OCI-LY3 (cell line): ENCODE measurements around the gene CRTC1.

ENCODE experiments used
- H2AFZ ChIP-seq: fragments of 200-600, 300-600 bp; shearing (Covaris generic); 2 replicates; pipeline ENCODE4 v1.6.0; 2014; ENCODE audit warnings: antibody characterized with exemption, low read depth, low read length
- H3K27ac ChIP-seq: fragments of 200-600, 300-600 bp; sonication (generic); 2 replicates; pipeline ENCODE4 v1.5.1; 2014; ENCODE audit warnings: mild to moderate bottlenecking, low read length, moderate library complexity, mixed read lengths
- H3K27me3 ChIP-seq: fragments of 200-600, 300-600 bp; sonication (generic); 2 replicates; pipeline ENCODE4 v1.6.1; 2014; ENCODE audit warnings: low read depth, low read length, mixed read lengths
- H3K36me3 ChIP-seq: fragments of 200-600, 300-600 bp; sonication (generic); replicated peaks from 2 replicates; pipeline ENCODE3; 2014; ENCODE audit warnings: low read depth, low read length, mixed read lengths
- H3K4me1 ChIP-seq: fragments of 300-600, 200-600 bp; sonication (generic); 2 replicates; pipeline ENCODE4 v1.6.1; 2014; ENCODE audit warnings: low read length, mixed read lengths
- H3K4me2 ChIP-seq: fragments of 200-600, 300-600 bp; sonication (generic); 2 replicates; pipeline ENCODE4 v1.6.1; 2014; ENCODE audit warnings: low read length, mixed read lengths
- H3K4me3 ChIP-seq: fragments of 300-600, 200-600 bp; sonication (generic); 2 replicates; pipeline ENCODE4 v1.5.1; 2014; ENCODE audit warnings: antibody characterized with exemption, mild to moderate bottlenecking, low read length, moderate library complexity
- H3K79me2 ChIP-seq: fragments of 300-600, 200-600 bp; shearing (Covaris generic); 2 replicates; pipeline ENCODE4 v1.6.1; 2014; ENCODE audit warnings: mild to moderate bottlenecking, low read length, mixed read lengths
- H3K9ac ChIP-seq: fragments of 300-600, 200-600 bp; shearing (Covaris generic); 2 replicates; pipeline ENCODE4 v1.6.0; 2014; ENCODE audit warnings: mild to moderate bottlenecking, low read length, moderate library complexity
- H3K9me3 ChIP-seq: fragments of 200-600, 300-600 bp; shearing (Covaris generic); 2 replicates; pipeline ENCODE4 v1.6.1; 2014; ENCODE audit warnings: low read length, mixed read lengths; ENCODE audit not compliant: insufficient read depth
- H4K20me1 ChIP-seq: fragments of 200-600, 300-600 bp; sonication (generic); 2 replicates; pipeline ENCODE4 v1.6.1; 2016; ENCODE audit warnings: low read length, mixed read lengths; ENCODE audit not compliant: insufficient read depth
- EZH2phosphoT487 ChIP-seq: fragments of 200-600 bp; shearing (Covaris generic); IDR thresholded peaks from 2 replicates; pipeline ENCODE4 v1.6.1; 2018; ENCODE audit warnings: antibody characterized with exemption, mixed run types, low read depth
- TF ChIP-seq, protein P1 (sequence below): fragments of 200-600, 300-600 bp; sonication (generic); IDR thresholded peaks from 2 replicates; pipeline ENCODE4 v1.5.1; 2014; ENCODE audit warnings: antibody characterized with exemption, low read length, low read depth

The CRTC1 gene

DNA sequence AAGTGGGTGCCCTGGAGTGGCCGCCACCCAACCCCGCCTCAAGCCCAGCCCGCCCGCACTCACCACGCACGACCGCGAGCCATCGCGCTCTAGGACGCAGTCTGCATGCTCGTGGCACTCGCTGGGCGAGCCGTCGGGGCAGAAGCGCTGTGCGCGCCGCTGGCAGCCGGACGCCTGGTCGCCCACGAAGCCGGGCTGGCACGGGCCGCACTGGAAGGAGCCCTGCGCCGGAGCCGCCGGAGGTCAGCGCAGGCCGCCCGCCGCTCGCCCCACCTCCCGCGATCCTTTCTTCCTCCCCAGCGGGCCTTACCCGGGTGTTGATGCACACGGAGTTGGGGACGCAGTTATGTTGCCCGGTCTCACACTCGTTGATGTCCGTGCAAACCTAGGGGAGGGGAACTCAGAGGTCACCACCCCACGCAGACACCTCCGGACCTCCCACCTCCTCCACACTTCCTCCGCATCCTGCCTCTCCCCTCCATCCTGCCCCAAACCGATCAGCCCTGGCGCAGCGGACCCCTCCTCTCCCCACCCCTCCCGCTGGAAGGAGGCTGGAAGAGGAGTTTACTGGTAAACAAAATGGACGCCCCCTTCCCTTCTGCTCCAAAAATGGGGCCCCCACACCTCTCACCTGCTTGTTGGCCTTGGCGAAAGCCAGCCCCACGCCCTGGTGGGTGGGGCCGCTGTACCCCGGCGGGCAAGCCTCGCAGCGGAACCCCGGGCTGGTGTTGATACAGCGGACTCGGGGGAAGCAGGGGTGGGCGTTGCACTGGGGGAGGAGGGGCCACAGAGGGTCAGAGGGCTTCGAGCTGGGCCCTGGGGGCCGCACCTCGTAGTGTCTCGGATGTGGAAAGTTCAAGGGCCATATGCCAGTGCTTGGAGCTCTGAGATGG, 105.3 kb downstream of the CRTC1 start:
- Histone ChIP-seq H3K36me3 (no peaks in the 10 kb centered on the region), H3K9me3 (no peaks in the 10 kb centered on the region), H3K27ac (no peak overlapping the region), H3K9ac (no peak overlapping the region), H4K20me1 (no peaks in the 10 kb centered on the region), H3K79me2 (no peaks in the 10 kb centered on the region), H3K4me1 (peaks cover 31% of the 10 kb centered on the region), H3K27me3 (peaks cover 34% of the 10 kb centered on the region), H3K4me2 (peak overlapping the region; percentile 88), H2AFZ (no peak overlapping the region), H3K4me3 (peak overlapping the region; percentile 75)
- no peak for TF ChIP-seq EZH2phosphoT487
- TF ChIP-seq, protein P1, sequence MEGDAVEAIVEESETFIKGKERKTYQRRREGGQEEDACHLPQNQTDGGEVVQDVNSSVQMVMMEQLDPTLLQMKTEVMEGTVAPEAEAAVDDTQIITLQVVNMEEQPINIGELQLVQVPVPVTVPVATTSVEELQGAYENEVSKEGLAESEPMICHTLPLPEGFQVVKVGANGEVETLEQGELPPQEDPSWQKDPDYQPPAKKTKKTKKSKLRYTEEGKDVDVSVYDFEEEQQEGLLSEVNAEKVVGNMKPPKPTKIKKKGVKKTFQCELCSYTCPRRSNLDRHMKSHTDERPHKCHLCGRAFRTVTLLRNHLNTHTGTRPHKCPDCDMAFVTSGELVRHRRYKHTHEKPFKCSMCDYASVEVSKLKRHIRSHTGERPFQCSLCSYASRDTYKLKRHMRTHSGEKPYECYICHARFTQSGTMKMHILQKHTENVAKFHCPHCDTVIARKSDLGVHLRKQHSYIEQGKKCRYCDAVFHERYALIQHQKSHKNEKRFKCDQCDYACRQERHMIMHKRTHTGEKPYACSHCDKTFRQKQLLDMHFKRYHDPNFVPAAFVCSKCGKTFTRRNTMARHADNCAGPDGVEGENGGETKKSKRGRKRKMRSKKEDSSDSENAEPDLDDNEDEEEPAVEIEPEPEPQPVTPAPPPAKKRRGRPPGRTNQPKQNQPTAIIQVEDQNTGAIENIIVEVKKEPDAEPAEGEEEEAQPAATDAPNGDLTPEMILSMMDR = no peak

DNA sequence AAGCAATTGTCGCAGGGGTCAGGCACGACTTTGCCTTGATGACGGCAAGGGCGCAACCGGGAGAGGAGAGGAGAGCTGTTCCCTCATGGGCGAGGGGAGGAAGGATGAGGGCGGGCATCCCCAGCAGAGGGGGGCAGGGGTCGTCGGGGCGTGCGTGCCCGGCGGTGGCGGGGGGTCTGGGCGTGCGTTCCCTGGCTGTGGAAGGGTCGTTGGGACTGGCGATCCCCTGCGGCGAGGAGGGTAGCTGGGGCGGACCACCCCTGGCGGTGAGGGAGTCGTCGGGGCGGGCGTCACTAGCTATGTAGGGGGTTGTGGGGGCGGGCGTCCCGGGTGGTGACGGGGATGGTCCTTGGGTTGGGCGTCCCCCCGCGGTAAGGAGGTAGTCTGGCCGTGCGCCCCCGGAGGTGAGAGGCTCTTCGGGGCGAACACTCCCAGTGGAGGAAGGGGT, 106.0 kb downstream of the CRTC1 start:
- peak overlapping the region; percentile 32; the same call in 1 of the 2 replicates for H3K9ac ChIP-seq
- H4K20me1 ChIP-seq = no peaks in the 10 kb centered on the region
- no peaks in the 10 kb centered on the region for H3K36me3 ChIP-seq
- no peak overlapping the region for H3K27ac ChIP-seq
- H3K4me1 ChIP-seq = peaks cover 31% of the 10 kb centered on the region
- H3K4me3 ChIP-seq = peak overlapping the region; percentile 75
- H3K27me3 ChIP-seq = peaks cover 37% of the 10 kb centered on the region
- TF ChIP-seq, protein P1 = no peak
- no peak for TF ChIP-seq EZH2phosphoT487
- H3K9me3 ChIP-seq = no peaks in the 10 kb centered on the region
- peak overlapping the region; percentile 88 for H3K4me2 ChIP-seq
- no peaks in the 10 kb centered on the region for H3K79me2 ChIP-seq
- no peak overlapping the region for H2AFZ ChIP-seq

DNA sequence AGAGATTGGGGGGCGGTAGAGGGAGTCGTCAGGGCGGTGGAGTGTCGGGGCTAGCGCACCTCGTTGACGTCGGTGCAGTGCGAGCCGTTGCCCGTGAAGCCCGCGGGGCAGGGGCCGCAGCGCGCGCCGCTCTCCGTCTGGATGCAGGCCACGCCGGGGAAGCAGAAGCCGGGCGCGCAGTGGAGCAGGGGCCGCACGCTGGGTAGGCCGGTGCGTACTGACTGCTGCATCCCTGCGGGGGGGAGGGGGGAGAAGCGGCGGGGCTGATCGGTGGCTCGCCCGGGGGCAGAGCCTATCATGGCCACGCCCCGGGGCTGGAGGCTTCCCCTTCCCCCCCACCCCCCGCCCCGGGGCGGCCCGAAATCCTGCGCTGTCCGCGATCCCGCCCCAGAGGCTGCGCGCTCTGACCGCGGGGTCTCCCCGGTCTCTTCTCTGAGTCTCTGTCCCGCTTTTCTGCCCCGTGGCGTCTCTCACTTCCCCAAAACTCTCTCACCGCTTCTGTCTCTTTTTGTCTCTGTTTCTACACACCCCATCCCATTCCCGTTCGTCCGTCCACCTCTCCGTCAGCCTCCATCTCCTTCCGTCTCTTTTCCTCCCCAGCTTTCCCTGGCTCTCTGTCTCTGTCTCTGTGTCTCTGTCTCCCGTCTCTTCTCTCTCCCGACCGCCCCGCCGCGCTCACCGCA, 106.5 kb downstream of the CRTC1 start:
- Histone ChIP-seq H3K79me2 (no peaks in the 10 kb centered on the region), H3K27me3 (peaks cover 42% of the 10 kb centered on the region), H2AFZ (peak overlapping the region; percentile 41; the same call in 1 of the 2 replicates), H3K36me3 (no peaks in the 10 kb centered on the region), H3K27ac (no peak overlapping the region), H3K4me1 (peaks cover 31% of the 10 kb centered on the region), H3K4me2 (peak overlapping the region; percentile 88), H3K4me3 (peak overlapping the region; percentile 75), H4K20me1 (no peaks in the 10 kb centered on the region), H3K9ac (peak overlapping the region; percentile 55; the same call in 1 of the 2 replicates), H3K9me3 (no peaks in the 10 kb centered on the region)
- TF ChIP-seq EZH2phosphoT487 = no peak
- TF ChIP-seq, protein P1 = no peak
